Effector CD4-positive, alpha-beta T cell (primary cell): ENCODE data around the gene OCIAD1.
"Not testable (repeated sequence)": the region's sequence is repeated elsewhere in the genome, so short reads cannot be mapped to it uniquely, and the experiment has no call there.

Source experiments
- DNase-seq: peaks from one replicate; pipeline ENCODE4 v3.0.0-alpha.2; 2020
- total RNA-seq: gene quantifications from one replicate; lab custom pipeline; 2026; lab: John Stamatoyannopoulos, UW

Gene OCIAD1, protein sequence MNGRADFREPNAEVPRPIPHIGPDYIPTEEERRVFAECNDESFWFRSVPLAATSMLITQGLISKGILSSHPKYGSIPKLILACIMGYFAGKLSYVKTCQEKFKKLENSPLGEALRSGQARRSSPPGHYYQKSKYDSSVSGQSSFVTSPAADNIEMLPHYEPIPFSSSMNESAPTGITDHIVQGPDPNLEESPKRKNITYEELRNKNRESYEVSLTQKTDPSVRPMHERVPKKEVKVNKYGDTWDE
- total RNA-seq, result 72.0 reads per million, percentile 76 among the genes with 10 or more reads in this experiment

DNA sequence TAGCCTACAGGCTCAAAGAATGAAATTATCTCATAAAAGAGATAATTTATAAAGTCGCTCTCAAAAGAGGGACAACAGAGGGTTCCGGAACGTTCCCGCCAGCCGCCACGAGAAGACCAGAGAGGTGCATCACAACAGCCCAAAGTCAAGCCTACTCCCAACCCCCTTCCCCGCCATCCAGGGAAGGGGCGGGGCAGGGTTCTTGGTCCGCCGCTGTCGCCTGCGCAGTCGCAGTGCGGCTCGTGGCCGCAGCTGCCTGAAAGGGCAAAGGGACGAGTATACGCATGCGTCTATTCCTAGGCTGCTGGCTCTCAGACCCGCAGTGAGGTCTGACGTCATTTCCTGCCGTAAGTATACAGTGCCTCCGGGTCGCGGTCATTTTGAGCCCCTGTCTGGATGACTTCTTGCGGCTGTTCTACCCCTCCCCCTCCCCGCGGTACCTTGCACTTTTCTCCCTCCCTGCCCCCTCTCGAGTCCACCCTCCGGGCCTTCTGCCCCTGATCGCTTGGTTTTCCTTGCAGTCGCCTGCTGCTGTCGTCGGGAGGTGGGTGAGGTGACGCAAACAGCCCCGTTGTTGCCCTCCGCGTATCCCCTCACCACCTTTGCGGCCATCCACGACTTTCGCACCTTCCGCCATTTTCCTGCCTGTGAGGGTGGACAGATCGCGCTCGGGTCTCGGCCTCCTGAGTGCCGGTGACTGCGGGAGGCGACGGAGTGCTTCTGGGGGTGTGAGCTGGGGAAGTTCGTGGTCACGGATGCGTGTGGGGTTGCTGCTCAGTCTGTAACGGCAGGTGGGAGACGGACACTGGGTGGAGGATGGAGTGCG is at the start of gene OCIAD1:
TSS of gene OCIAD1 (plus strand) at position 383 of the 826 bp plus-strand sequence. CDS start 1,537 bp downstream, outside the sequence.
- peak; percentile 90 for DNase-seq

DNA sequence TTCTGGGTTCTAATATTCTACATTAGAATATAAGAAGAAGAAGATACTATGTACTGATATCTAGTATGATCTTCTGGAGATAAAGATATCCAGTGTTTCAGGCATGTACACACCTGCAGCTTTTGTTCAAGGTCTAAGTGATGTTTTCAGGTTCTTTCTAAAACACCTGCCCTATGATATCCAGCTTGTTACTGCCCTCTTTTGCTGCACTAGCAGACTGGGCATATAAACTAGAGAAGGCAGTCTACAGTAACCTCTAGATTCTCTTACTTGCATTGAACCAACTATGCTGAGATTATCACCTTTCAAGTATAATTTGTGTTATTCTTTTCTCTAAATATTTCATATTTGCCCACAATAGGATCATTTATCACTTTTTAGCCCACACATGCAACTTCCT is 48.9 kb upstream of the OCIAD1 start:
- DNase-seq, result no peak

DNA sequence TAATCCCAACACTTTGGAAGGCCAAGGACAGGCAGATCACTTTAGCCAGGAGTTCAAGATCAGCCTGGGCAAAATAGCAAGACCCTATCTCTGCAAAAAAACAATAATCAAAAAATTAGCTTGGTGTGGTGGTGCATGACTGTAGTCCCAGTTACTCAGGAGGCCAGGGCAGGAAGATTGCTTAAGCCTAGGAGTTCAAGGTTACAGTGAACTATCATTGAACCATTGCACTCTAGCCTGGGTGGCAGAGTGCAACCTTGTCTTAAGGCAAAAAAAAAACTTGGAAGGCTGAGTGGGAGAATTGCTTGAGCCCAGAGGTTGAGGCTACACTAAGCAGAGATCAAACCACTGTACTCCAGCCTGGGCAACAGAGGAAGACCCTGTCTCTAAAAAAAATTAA is 45.6 kb upstream of the OCIAD1 start:
- no peak for DNase-seq

DNA sequence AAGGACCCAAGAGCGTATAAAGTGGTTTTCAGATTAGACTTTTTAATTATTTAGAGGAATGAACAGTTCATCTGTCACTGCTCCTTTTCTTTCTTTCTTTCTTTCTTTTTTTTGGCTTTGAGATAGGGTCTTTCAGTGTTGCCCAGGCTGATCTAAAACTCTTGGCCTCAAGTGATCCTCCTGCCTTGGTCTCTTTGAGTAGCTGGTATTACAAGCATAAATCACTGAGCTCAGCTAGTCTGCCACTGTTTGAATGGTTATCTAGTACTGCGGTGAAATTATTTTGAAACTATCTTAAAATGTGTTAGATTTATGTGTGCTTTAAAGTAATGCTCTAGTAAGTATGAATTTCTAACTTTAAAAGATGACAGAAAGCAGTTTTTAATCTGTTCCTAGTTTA is 44.3 kb upstream of the OCIAD1 start:
- no peak for DNase-seq

DNA sequence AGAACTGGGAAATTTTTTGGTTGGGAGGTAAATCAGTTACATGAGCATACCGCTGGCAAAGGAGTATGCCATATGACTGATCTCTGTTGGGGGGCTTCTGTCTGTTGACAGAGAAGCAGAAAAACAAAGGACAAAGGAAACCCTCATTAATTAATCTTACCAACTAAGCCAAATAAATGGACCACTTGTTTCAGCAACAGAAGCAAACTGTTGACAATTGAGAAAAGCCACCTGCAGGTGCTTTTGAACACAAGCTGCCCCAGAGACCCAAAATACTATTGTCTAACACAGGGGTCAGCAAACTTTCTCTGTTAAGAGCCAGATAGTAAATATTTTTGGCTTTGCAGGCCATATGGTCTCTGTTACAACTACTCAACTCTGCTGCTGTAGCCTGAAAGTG is 43.8 kb upstream of the OCIAD1 start:
- no peak for DNase-seq

DNA sequence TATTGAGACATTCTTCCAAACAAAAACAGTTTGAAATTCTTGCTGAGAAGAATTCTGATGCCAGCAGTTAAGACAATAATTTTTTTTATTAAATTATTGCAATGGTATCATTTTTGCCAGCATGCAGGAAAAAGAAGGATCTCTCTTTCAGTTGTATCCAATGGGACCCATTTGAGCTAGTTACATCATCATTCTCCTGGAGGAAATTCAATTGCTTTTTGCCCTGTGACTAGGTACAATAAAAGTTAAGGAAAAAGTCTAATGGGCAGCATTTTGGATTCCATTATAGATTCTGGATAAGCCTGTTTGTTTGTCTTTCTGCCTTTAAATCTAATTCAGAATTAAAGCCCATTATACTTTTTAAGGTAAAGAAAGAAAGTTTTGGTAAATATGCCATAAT is 40.3 kb upstream of the OCIAD1 start:
- no peak for DNase-seq

DNA sequence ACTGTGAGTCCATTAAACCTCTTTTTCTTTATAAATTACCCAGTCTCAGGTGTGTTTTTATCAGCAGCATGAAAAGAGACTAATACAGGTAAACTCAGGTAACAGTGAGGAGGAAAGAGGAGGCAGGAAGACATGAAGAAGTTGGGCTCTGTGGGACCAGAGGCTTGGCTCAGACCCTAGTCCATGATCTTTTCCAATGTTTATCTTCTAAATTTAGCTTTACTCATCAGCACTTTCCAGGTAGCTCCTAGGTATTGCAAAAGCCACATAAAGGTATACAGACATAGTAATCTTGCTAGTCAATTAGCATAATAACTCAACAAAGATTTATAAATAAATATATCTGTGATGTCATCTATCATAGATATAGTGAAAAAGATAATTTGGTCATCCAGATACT is 39.6 kb upstream of the OCIAD1 start:
- no peak for DNase-seq

DNA sequence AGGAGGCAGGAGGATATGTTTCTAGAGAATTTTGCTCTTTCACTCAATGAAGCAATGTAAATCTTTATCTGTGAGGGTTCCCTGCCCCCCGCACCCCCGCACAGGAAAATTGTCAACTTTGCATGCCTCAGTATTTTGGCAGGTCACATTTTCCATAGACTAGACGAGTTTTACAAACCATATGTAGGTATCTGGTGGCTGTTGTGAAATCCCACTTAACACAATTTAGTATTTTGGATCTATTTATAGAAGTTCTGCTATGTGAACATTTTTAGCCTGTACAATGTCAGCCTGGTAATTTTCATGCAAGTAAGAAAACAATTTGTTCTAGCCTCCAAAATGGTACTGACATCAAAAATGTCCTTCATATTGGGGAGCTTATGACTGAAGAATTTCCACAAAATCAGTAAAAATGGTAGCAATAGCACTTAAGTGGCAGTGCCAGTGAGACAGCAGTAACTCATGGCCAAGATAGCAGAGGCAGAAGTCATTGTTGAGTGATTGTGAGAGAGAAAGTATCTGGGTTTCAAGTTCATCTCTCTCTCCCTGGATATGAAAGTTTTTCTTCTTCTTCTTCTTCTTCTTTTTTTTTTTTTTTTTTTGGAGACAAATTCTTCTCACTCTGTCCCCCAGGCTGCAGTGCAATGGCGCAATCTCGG is 38.4 kb upstream of the OCIAD1 start:
- no peak for DNase-seq

DNA sequence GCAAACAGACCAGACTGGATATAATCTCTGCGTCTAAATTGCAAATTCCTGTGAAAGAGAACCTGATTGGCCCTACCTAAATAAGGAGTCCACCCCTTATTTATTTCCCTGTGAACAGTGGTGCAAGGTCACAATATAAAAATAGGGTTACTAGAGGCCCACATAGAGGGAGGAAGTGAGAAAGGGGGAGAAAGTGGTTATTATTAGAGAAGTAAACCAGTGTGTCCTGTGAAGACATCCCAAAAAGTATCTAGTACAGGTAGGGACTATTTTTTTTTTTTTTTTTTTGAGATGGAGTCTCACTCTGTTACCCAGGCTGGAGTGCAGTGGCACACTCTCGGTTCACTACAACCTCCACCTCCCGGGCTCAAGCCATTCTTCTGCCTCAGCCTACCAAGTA is 35.8 kb upstream of the OCIAD1 start:
- DNase-seq, result no peak

DNA sequence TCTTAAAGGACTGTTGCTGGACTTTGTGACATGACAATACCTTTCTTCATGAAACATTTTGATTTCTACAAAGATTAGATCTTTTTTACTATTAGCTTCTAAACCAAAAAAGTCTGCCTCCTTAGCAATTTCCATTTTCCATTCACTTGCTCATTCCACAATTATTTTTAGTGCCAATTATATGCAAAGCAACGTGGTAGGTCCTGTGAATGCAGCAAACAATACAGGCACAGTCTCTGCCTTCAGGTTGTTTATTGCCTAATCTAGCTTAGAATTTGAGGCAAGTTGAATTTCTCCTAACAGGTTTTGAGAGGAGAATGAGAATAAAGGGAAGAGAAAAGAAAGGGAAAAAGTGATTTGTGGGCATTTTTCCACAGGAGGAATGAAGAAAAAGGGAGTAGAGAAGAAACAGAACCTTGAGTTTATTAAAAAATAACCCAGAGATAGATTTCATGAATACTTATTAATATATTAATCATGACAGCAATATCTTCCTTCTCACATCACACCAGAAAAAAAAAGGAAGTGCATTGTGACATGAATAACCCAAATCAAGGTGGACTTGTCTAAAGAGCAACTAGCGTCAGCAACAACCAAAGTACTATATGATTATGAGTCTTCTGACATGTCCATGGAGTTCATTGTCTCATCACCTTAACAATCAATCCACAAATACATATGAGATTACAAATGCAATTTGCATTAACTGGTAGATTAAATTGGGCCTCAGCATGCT is 34.5 kb upstream of the OCIAD1 start:
- no peak for DNase-seq

DNA sequence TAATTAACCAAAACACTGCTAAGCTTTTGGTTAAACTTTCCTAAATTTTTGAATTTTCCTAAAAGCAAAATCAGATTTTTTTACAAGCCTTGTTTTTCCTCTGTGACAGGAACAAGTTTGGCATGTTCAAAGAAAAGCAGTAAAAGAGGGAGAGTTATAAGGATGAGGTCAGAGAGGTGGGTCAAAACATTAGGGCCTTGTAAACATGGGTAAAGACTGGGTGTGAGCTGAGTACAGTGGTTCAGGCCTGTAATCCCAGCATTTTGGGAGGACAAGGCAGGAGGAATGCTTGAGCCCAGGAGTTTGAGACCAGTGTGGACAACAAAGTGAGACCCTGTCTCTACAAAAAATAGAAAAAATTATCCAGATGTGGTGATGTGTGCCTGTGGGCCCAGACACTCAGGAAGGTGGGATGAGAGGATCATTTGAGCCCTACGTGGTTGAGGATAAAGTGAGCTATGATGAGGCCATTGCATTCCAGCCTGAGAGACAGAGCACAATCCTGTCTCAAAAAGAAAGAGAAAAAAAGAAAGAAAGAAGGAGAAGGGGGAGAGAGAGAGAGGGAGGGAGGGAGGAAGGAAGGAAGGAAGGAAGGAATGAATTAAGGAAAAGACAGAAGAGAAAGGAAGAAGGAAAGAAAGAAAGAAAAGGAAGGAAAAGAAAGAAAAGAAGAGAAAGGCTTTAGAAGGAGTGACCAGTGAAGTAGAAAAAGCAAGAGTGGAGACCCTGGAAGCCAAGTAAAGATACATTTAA is 33.8 kb upstream of the OCIAD1 start:
- no peak for DNase-seq

DNA sequence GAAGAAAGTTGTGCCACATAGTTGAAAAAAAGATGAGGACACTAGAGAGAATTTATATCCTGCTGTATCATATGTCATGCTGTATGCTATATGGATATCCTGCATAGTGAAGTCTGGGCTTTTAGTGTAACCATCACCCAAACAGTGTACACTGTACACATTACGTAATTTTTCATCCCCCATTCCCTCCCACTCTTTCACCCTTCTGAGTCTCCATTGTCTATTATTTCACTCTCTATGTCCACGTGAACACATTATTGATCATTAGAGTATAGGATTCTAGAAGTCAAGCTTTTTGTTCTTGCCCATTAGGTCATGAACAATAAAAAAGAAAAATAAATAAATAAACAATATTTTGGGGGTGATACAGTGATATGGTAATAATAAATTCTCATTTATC is 32.8 kb upstream of the OCIAD1 start:
- DNase-seq, result no peak

DNA sequence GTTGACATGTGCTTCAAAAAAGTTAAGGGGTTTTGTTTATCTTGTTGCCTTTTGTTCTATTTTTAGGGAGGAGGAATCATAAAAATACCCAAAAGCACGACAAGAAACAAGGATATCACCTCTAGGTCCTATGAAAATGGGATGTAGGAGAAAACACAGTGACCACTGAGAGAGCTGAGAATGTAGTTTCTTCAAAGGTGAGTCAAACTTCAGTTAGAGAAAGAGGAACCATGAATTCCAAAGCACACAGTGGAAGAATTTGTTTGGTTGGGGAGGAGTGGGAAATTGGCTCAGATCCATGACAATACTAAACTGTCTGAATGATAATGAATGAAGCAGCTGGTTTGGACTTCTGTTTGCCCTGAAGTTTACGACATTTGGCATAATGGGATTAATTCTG is 31.7 kb upstream of the OCIAD1 start:
- no peak for DNase-seq

DNA sequence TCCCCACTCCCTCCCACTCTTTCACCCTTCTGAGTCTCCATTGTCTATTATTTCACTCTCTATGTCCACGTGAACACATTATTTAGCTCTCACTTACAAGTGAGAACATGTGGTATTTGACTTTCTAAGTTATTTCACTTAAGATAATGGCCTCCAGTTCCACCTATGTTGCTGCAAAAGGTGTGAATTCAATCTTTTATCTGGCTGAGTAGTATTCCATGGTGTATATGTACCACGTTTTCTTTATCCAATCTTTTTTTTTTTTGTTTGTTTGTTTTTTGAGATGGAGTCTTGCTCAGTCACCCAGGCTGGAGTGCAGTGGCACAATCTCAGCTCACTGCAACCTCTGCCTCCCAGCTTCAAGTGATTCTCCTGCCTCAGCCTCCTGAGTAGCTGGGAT is 30.7 kb upstream of the OCIAD1 start:
- DNase-seq, result not testable (repeated sequence)

DNA sequence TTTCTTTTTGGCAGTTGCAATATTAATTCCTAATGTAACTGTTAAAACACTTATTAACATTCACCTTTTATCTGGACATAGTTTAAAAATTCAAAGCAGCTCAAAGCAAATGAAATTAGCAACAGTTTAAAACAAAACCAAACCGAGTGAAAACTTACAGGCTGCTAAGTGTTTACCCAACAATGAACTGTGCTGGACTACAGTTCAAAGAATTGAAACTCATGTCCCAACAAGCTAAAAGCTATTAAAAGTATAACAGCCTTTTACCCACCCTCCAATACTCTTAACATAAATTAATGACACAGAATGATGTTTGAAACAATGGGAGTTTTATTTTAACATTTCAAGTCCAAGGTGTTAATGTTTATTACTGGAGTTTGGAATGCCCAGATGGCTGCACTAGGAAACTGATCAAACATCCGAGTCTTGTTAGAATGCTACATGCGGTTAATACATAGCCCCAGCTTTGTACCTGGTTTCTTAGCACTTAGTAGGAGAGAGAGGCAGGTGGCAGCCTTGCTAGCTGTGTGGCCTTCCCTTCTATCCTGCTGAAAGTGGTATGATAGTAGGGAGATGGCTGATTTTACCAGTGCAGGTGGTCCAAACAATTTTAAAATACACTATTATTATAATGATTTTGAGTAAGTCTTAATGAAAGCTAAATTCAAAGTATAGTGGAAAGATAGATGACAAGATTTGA is 29.7 kb upstream of the OCIAD1 start:
- no peak for DNase-seq

DNA sequence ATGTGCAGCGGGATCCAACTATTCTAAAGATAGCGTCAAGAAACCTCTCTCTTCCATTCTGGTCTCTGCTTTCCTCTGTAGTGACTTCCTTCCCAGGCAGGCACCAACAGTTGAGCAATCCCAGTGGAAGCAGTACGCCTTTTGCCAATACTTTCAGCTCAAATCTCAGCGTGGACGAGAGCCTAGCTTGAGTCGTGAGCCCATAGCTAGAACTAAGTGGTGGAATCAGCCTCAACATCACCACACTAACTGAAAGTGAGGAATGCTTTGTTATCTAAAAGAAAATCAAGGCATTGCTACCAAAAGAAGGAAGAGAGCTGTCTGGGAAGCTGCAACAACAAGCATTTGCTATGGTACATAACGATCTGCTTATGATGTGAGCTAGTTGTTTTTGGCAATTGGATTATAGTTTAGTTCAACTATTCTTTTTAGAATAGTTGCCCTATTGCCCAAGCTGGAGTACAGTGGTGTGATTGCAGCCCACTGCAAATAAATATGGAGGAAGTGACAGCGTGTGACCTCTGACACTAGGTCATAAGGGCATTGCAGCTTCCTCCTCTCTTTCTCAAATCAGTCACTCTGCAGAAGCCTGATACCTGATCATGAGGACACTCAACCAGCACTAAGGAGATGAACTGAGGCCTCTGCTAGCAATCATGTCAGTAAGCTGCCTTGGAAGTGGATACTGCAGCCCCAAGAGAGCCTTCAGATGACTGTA is 26.1 kb upstream of the OCIAD1 start:
- DNase-seq, result no peak

DNA sequence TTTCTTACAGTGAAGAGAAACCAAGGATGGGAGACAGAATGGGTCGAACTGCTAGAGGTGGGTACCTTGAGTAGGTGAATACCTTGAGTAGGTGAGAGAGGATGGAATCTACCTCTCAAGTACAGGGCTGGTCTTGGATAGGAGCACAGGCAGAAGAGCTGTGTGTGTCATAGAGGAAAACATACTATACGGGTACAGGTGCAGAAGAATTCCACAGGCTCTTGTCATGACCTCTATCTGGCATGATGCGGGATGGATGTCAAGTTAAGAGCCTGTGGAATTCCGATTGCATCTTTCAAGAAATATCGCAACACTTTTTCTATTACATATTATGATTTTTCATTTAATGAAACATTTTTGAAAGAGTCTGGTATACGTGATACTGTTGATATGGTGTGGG is 18.0 kb upstream of the OCIAD1 start:
- DNase-seq, result no peak

DNA sequence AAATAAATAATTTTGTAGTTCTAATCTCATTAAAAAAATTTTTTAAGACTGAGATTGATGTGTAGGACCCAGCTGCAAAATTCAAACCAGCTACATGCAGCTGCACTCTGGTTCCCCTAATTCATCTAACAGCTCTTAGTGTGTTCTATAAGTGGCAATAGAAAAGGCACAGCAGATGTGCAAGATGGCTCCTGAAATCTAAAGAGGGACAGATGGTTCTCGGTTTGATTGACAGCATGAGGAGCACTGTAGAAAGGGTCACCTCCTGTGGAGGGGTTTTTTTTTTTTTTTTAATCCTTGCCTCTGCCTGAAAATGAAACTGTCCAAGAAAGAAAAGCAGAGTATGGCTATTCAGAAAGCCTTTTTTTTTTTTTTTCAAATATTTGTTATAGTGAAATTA is 16.9 kb upstream of the OCIAD1 start:
- DNase-seq, result no peak

DNA sequence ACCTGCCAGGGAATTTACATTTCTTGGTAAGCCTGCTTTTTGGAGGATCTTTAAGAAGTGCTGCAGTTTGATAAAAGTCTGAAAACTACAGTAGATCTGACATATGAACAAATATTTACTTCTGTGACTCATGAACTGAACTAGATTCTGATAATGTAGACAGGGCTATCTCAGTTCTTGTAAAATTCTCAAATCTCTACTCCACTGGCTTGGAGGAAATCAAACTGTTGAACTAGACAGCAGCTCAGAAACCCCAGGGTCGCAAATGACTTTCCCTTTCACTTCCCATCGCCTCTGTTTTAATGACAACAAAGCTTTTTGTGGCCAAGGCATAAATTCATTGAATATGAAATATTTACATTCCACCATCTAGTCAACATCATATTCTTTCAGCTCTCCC is 15.4 kb upstream of the OCIAD1 start:
- DNase-seq, result no peak

DNA sequence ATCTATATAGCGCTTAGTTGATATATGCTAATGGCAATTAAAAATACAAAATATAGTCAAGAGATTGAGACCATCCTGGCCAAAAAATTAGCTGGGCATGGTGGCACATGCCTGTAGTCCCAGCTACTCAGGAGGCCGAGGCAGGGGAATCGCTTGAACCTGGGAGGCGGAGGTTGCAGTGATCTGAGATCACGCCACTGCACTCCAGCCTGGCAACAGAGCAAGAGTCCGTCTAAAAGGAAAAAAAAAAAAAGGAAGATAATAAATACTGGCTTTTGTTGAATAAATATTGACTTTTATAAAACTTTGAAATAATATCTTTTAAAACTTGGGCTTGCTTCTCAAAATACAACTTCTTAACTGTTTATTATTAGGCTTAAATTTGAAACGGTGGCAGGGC is 14.6 kb upstream of the OCIAD1 start:
- not testable (repeated sequence) for DNase-seq

DNA sequence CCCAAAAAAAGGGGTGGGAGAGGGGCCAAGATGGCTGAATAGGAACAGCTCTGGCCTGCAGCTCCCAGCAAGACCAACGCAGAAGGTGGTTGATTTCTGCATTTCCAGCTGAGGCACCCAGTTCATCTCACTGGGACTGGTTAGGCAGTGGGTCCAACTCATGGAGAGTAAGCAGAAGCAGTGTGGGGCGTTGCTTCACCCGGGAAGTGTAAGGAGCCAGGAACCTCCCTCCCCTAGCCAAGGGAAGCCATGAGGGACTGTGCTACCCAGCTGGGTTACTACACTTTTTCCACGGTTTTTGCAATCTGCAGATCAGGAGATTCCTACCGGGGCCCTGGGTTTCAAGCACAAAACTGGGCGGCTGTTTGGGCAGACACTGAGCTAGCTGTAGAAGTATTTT is 13.9 kb upstream of the OCIAD1 start:
- DNase-seq, result no peak
